Subcutaneous adipose tissue (tissue), 4 donors: ENCODE results near the gene IL2RA. TPM values are rescaled to one million over a fixed set of nuclear protein-coding genes. Genes with fewer than 3 reads are reported as not detected.

Experiments used
- CTCF ChIP-seq: fragments of 450-650 bp; IDR thresholded peaks from one replicate; pipeline ENCODE4 v1.5.1; 2016; ENCODE audit warnings: low read depth, mild to moderate bottlenecking, control low read depth, antibody characterized with exemption, moderate library complexity
- total RNA-seq, 4 donors: library from RNA; depleted of rRNA; stranded (reverse); fragments of >200 nt; gene quantifications; one replicate each; pipeline ENCODE4 v1.1.0, GENCODE V29; 2016

IL2RA gene
- total RNA-seq, 4 donors from 2014 or later = 0.34 to 2.4 (median 1.5) TPM; not detected in 1

GRCh38 chr10:6040205-6040604, 22.0 kb downstream of the IL2RA start:
- no peak for TF ChIP-seq CTCF

GRCh38 chr10:6039711-6040110, 22.5 kb downstream of the IL2RA start:
- no peak for TF ChIP-seq CTCF

- TF ChIP-seq CTCF = no peak
Observed at GRCh38 chr10:6038071-6038631, 24.0 kb downstream of the IL2RA start.

- TF ChIP-seq CTCF = no peak
Observed at GRCh38 chr10:6037422-6037821, 24.7 kb downstream of the IL2RA start.

- no peak for TF ChIP-seq CTCF
Observed at GRCh38 chr10:6036861-6037321, 25.3 kb downstream of the IL2RA start.

- TF ChIP-seq CTCF = no peak
Observed at GRCh38 chr10:6035931-6036575, 26.1 kb downstream of the IL2RA start.

GRCh38 chr10:6035101-6035834, 26.9 kb downstream of the IL2RA start:
- TF ChIP-seq CTCF = no peak
